HG03521 (cell line): ENCODE measurements around the gene NPEPPS.

Source experiments
- ATAC-seq: cut with Tn5 transposase; IDR thresholded peaks from one replicate; pipeline ENCODE4 v1.9.1; 2021; ENCODE audit warnings: mild to moderate bottlenecking, moderate library complexity; ENCODE audit not compliant: unreplicated experiment

The NPEPPS gene

GRCh38 chr17:47628014-47628566 lies 97.2 kb downstream of the NPEPPS start:
- ATAC-seq = no peak

- ATAC-seq = no peak
These were observed 98.9 kb downstream of the NPEPPS start for GRCh38 chr17:47629826-47630225.

DNA sequence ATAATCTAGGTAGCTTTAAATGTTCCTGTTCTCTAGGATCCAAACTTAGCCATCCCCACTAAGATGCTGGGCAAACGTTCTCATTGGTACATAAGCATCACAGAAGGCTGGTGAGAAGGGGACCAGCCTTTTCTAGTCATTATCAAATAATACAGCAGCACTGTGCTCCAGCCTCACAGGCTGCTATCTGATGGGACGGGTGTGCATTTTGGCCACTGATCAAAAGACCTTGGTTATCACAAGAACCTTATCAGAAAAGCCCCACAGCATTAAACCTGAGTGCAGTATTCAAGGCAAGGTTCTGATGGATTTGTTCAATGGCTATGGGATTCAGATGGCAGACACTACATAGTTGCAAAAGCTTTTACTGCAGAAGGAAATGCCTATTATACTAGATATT lies 99.7 kb downstream of the NPEPPS start:
- ATAC-seq = no peak

- ATAC-seq = no peak
These were observed 102.1 kb downstream of the NPEPPS start for GRCh38 chr17:47632991-47633390.

DNA sequence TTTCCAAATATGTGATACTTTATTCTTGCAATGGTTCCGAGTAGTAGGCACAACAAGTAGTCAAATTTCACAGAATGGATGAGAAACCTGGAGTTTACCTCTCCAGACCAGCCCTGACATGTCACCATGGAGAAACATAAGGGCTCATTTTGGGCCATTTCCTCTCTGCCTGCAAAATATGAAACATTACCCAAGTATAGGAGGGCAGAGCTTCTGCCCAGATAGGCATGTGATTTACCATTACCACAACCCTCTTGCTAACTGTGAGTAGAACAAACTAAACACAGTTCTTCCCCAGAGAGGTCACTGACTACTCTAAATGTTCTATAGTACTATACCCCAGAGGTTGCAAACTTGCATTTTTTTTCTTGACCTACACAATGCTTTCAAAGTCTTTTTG lies 103.1 kb downstream of the NPEPPS start:
- no peak for ATAC-seq

DNA sequence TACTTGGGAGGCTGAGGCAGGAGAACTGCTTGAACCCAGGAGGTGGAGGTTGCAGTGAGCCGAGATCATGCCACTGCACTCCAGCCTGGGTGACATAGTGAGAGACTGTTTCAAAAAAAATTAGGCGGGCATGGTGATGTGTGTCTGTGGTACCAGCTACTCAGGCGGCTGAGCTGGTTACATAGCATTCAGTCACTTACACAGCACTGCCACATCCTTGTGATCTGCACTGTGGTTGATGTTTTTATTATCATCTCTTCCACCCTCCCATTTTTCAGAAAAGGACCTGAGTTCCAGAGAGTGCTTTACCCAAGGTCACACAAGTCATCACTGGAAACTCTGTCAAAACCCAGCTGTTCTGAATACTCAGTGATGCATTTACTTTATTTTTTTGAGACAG lies 104.0 kb downstream of the NPEPPS start:
- no peak for ATAC-seq

- no peak for ATAC-seq
These were observed 104.8 kb downstream of the NPEPPS start for GRCh38 chr17:47635734-47636133.

DNA sequence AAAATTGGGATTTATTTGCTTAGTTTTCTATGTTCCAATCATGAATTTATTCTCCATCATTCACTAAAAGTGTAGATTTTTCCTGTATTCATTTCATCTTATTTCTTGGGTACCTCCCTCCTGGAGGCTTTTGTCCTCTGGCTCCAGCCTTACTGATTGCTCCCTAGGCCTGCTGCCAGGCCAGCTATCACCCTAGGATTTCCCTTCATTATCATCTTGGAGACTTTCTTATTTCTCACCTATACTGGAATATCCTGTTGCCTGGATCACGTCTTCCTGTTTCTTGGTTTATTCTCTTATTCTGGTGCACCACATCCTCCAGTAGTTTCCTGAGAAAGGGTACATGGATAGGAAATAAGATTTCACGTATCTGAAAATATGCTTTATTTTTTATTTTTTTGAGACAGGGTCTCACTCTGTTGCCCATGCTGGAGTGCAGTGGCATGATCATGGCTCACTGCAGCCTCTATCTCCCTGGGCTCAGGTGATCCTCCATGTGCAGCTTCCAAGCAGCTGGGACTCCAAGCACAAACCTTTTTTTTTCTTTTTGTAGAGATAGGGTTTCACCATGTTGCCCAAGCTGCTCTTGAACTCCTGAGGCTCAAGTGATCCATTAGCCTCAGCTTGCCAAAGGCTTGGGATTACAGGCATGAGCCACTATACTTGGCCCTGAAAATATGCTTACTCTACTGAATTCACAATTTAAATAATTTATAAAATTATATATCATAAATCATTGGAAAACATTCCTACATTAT lies 105.5 kb downstream of the NPEPPS start:
- ATAC-seq = no peak

- ATAC-seq = no peak
These were observed 108.0 kb downstream of the NPEPPS start for GRCh38 chr17:47638903-47639302.

DNA sequence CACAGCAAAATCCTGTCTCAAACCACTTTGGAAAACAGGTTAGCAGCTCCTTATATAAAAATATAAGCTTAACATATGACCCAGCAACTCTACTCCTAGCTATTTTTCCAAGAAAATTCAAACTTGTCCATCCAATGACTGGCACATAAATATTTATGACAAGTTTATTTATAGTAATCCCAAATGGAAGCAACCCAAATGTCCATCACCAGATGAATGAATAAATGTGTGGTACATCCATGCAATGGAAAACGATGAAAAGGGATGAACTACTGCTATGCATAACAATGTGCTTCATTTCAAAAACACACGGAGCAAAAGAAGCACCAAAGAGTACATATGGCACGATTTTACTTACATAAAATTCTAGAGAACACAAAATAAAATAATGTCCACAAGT lies 109.2 kb downstream of the NPEPPS start:
- ATAC-seq = no peak

DNA sequence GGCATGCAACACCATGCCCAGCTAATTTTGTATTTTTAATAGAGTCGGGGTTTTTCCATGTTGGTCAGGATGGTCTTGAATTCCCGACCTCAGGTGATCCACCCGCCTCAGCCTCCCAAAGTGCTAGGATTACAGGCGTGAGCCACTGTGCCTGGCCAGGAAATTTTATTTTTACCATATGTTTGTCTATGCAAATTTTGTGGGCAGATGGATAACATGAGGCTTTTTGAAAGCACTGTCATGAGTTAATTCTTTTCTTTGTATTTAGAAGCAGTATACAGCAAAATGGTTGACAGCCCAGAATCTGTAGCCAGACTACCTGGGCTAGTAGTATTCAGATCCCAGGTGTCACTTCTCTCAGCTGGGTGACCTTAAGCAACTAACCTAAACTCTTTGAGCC lies 110.3 kb downstream of the NPEPPS start:
- no peak for ATAC-seq

DNA sequence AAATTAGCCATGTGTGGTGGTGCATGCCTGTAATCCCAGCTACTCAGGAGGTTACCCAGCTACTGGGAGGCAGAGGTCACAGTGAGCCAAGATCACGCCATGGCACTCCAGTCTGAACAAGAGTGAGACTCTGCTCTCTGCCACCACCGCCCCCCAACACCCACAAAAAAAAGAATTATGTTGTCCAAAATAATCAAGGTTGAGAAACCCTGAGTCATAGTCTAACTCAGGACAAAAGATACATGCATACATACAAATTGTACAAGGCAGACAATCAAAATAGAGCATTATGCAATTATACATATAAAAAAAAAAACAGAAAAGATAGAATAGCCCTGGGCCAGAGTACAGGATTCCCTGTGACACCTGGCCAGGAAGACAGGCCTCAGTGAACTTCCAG lies 112.2 kb downstream of the NPEPPS start:
- no peak for ATAC-seq

DNA sequence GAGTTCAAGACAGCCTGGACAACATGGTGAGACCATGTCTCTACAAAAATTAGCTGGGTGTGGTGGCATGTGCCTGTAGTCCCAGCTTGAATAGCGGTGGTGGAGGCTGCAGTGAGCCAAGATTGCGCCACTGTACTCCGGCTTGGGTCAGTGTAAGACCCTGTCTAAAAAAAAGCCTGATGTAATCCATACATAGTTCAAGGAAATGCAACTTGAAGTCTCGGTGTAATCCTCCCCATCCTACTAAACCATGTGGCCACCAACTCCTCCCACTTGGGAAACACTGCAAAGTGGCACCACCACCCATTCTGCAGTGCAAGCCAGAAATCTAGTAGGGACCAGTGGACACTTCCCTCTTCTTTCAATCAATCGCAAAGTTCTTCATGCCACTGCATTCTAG lies 113.4 kb downstream of the NPEPPS start:
- ATAC-seq = no peak

GRCh38 chr17:47649153-47649971 lies 118.5 kb downstream of the NPEPPS start, which contains the start of gene KPNB1:
TSS of gene KPNB1 (plus strand) at chr17:47649919. CDS start at chr17:47650245, 326 bp downstream.
- ATAC-seq = peak; percentile 75

DNA sequence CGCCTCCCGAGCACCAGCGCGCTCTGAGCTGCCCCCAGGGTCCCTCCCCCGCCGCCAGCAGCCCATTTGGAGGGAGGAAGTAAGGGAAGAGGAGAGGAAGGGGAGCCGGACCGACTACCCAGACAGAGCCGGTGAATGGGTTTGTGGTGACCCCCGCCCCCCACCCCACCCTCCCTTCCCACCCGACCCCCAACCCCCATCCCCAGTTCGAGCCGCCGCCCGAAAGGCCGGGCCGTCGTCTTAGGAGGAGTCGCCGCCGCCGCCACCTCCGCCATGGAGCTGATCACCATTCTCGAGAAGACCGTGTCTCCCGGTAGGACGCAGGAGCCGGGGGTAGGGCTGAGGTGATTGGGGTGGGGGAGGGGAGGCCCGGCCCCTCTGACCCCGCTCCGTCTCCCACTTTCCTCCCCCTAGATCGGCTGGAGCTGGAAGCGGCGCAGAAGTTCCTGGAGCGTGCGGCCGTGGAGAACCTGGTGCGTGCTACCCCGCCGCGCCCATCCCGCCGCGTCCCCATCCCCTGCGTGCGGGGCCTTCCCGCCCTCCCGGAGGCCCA lies 119.1 kb downstream of the NPEPPS start:
- ATAC-seq = no peak

DNA sequence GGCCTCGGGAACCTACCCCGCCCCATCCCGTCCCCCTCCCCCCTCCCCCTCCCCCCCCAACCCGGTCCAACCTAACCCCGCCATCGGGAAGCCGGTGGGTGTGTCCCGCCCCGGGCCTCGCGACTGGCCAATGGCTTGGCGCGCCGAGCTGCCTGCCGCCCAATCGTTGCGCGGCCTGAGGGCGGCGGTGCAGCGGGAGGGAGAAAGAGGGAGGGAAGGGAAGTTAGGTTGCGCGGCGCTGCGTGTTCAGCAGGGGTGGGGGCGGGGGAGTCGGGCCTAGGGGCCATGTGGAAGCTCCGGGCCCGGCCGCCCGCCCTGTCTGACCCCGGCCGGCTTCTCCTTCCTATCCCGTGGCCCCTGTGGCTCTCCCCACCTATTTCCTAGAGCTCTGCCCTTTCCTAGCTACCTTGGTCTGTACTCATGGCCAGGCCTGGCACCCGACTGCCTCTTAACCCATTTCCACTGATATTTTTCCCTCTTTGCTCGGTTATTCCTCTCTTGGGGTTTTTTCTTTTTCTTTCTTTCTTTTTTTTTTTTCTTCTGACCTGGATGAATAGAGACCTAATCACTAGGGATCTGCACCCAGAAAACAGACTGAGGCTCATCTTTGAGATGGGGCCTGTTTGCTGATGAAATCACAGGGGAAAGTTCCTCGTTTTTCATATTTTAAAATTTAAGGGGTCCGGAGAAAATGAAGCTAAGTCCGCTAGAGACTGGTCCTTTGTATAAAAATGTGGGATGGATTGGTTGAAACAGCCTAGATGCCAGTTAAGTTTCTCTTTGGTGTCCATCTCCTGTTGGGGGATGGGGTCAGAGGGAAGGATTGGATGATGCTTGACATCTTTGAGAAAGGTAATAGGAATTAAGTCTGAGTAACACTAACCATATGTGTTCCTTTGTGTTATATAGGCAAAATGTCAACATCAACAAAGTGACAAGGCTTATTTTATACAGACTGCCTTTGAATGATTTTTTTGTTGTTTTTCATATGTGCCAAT lies 119.9 kb downstream of the NPEPPS start:
- ATAC-seq = peak; percentile 49

DNA sequence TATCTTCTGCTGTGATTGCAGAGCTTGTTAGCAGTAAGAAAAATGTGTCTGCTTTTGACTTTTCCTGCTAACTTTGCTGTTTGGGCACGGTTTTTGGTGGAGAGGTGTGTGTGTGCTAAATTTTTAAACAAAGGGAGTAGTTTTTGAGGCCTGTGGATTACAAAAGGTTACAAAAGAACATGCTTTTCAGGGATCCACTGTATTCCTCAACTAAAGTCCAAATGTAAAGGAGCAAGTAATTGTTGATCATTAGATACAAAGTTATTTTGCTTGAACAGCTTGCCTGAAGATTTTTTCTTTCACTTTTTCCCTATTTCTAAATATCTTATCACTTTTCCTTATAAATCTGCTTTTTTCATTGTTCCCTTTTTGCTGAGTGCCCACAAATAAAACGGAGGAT lies 120.8 kb downstream of the NPEPPS start:
- no peak for ATAC-seq

GRCh38 chr17:47652570-47652969 lies 121.7 kb downstream of the NPEPPS start:
- no peak for ATAC-seq

GRCh38 chr17:47653442-47653841 lies 122.5 kb downstream of the NPEPPS start:
- ATAC-seq = no peak

- ATAC-seq = no peak
These were observed 124.1 kb downstream of the NPEPPS start for GRCh38 chr17:47654991-47655390.
